Esophagus muscularis mucosa (tissue), 4 donors: ENCODE measurements around the gene AQP6. TPM values are rescaled to one million over a fixed set of nuclear protein-coding genes. Genes with fewer than 3 reads are reported as not detected.

ENCODE experiments used
- DNase-seq: peaks from one replicate; pipeline ENCODE4 v3.0.0-alpha.2; 2017; ENCODE audit errors: extremely low spot score
- H3K27ac ChIP-seq, 4 donors: fragments of 200-600 bp; sonication (generic); replicated peaks in 1 of 4; 1 replicate in 3 of 4; 2 replicates in 1 of 4; pipeline ENCODE4 v1.5.1; 2016 to 2019; ENCODE audit warnings: mild to moderate bottlenecking in 1 of 4
- H3K27me3 ChIP-seq, 4 donors: fragments of 200-600 bp; sonication (generic); one replicate each; pipeline versions ENCODE4 v1.5.1 to v1.6.0; 2016 to 2019
- H3K36me3 ChIP-seq, 4 donors: fragments of 200-600 bp; sonication (generic); one replicate each; pipeline ENCODE4 v1.5.1; 2016 to 2019
- H3K4me1 ChIP-seq, 4 donors: fragments of 200-600 bp; sonication (generic); one replicate each; pipeline ENCODE4 v1.5.1; 2016 to 2019
- H3K4me3 ChIP-seq, 4 donors: fragments of 200-600 bp; sonication (generic); 1 replicate in 2 of 4; 2 replicates in 2 of 4; pipeline ENCODE4 v1.5.1; 2016 to 2019; ENCODE audit warnings: mild to moderate bottlenecking in 4 of 4, moderate library complexity in 1 of 4
- H3K9me3 ChIP-seq, 4 donors: fragments of 200-600 bp; sonication (generic); 1 replicate in 3 of 4; 2 replicates in 1 of 4; pipeline ENCODE4 v1.5.1; 2016 to 2019
- CTCF ChIP-seq, 3 experiments: fragments of 200-600 bp in 2 of 3; fragments of 450-650 bp in 1 of 3; sonication (generic) in 2 of 3; IDR thresholded peaks; one replicate each; pipeline ENCODE4 v1.5.1; 2017 to 2019; ENCODE audit warnings: antibody characterized with exemption in 3 of 3, mild to moderate bottlenecking in 2 of 3, moderate library complexity in 1 of 3
- EP300 ChIP-seq: sonication (generic); formaldehyde crosslinking; IDR thresholded peaks from one replicate; pipeline ENCODE4 v1.6.1; 2017; ENCODE audit warnings: antibody characterized with exemption
- POLR2A ChIP-seq: fragments of 450-650 bp; IDR thresholded peaks from one replicate; pipeline ENCODE4 v1.6.1; 2017; ENCODE audit warnings: antibody characterized with exemption, moderate library complexity, mild to moderate bottlenecking, low read depth
- POLR2AphosphoS5 ChIP-seq, 2 donors: sonication (generic); formaldehyde crosslinking; IDR thresholded peaks; one replicate each; pipeline ENCODE4 v1.6.1; 2017; ENCODE audit warnings: antibody characterized with exemption in 2 of 2
- WGBS: methylation state at CpG from one replicate; pipeline ENCODE4 v1.1.5; 2018; 5-methylcytosine and 5-hydroxymethylcytosine counted together
- intact Hi-C: fragments of 100-400 bp; cut with DNase I; formaldehyde crosslinking; loops from one replicate; pipeline ENCODE4 v1.15.1; 2023
- total RNA-seq, 4 donors: library from RNA; depleted of rRNA; stranded (reverse); fragments of >200 nt; gene quantifications; one replicate each; pipeline versions ENCODE4 v1.1.0 to v1.2.1, GENCODE V29; 2016

The AQP6 gene
- total RNA-seq, 4 donors from 2014 or later = 0.11 TPM; not detected in 3

- H3K9me3 ChIP-seq = no peaks in the 10 kb centered on the region
- no peak overlapping the region for H3K4me3 ChIP-seq
- DNase-seq = no peak
- TF ChIP-seq POLR2AphosphoS5 (IDR thresholded peaks at IDR 0.05) (no peak), POLR2A (no peak), EP300 (no peak), CTCF (IDR thresholded peaks at IDR 0.05) (no peak)
- no peak overlapping the region for H3K27ac ChIP-seq
- intact Hi-C loops = no loop called here
- no peaks in the 10 kb centered on the region for H3K27me3 ChIP-seq
- H3K4me1 ChIP-seq = no peaks in the 10 kb centered on the region
- WGBS = 99% methylated on average over 5 of the region's 7 CpGs
- no peaks in the 10 kb centered on the region for H3K36me3 ChIP-seq
These were observed 40.7 kb upstream of the AQP6 start for GRCh38 chr12:49932023-49932422.

GRCh38 chr12:49932533-49933130 lies 40.1 kb upstream of the AQP6 start:
- Histone ChIP-seq H3K4me1 (no peaks in the 10 kb centered on the region), H3K9me3 (no peaks in the 10 kb centered on the region), H3K27ac (no peak overlapping the region), H3K4me3 (no peak overlapping the region), H3K27me3 (no peaks in the 10 kb centered on the region), H3K36me3 (no peaks in the 10 kb centered on the region)
- intact Hi-C loops = no loop called here
- no peak for DNase-seq
- WGBS = 82% methylated on average over 8 of the region's 8 CpGs
- TF ChIP-seq POLR2AphosphoS5 (IDR thresholded peaks at IDR 0.05) = no peak
- TF ChIP-seq EP300 = no peak
- no peak for TF ChIP-seq CTCF (IDR thresholded peaks at IDR 0.05)
- no peak for TF ChIP-seq POLR2A

GRCh38 chr12:49933796-49934195 lies 39.0 kb upstream of the AQP6 start:
- no peak for DNase-seq
- 73% methylated on average over 5 of the region's 5 CpGs for WGBS
- Histone ChIP-seq H3K4me1 (no peaks in the 10 kb centered on the region), H3K4me3 (no peak overlapping the region), H3K27me3 (no peaks in the 10 kb centered on the region), H3K36me3 (no peaks in the 10 kb centered on the region), H3K9me3 (no peaks in the 10 kb centered on the region), H3K27ac (no peak overlapping the region)
- no peak for TF ChIP-seq POLR2AphosphoS5 (IDR thresholded peaks at IDR 0.05)
- no peak for TF ChIP-seq CTCF (IDR thresholded peaks at IDR 0.05)
- no peak for TF ChIP-seq POLR2A
- no peak for TF ChIP-seq EP300
- intact Hi-C loops = no loop called here

GRCh38 chr12:49934505-49934904 lies 38.2 kb upstream of the AQP6 start:
- DNase-seq = no peak
- no peaks in the 10 kb centered on the region for H3K27me3 ChIP-seq
- H3K36me3 ChIP-seq = no peaks in the 10 kb centered on the region
- TF ChIP-seq EP300 (no peak), POLR2A (no peak), POLR2AphosphoS5 (IDR thresholded peaks at IDR 0.05) (no peak), CTCF (IDR thresholded peaks at IDR 0.05) (no peak)
- no peaks in the 10 kb centered on the region for H3K4me1 ChIP-seq
- H3K9me3 ChIP-seq = no peaks in the 10 kb centered on the region
- 94% methylated on average over 3 of the region's 3 CpGs for WGBS
- no peak overlapping the region for H3K4me3 ChIP-seq
- intact Hi-C loops = no loop called here
- H3K27ac ChIP-seq = no peak overlapping the region

- no peak for TF ChIP-seq EP300
- no peak for TF ChIP-seq POLR2AphosphoS5 (IDR thresholded peaks at IDR 0.05)
- TF ChIP-seq CTCF (IDR thresholded peaks at IDR 0.05) = no peak
- H3K27ac ChIP-seq = no peak overlapping the region
- intact Hi-C loops = no loop called here
- H3K9me3 ChIP-seq = no peaks in the 10 kb centered on the region
- no peak overlapping the region for H3K4me3 ChIP-seq
- no peaks in the 10 kb centered on the region for H3K27me3 ChIP-seq
- DNase-seq = no peak
- no peaks in the 10 kb centered on the region for H3K4me1 ChIP-seq
- H3K36me3 ChIP-seq = no peaks in the 10 kb centered on the region
- WGBS = 90% methylated on average over 3 of the region's 3 CpGs
These were observed 35.8 kb upstream of the AQP6 start for GRCh38 chr12:49936925-49937324.
